ENCODE measurements around the gene CNTN4.

- TF ChIP-seq CTCF (IDR thresholded peaks at IDR 0.05; ENCODE audit: low read depth, low read length, missing input control) = no peak
- no peak for TF ChIP-seq SP1 (IDR thresholded peaks at IDR 0.05)
- no peak for TF ChIP-seq TAF1 (conservative IDR thresholded peaks at IDR 0.05)
- no peak for TF ChIP-seq MAX (IDR thresholded peaks at IDR 0.05)
- TF ChIP-seq YY1 (IDR thresholded peaks at IDR 0.05) = no peak
Measured at GRCh38 chr3:2392981-2393380, 294.3 kb downstream of the CNTN4 start.

Data from liver (tissue), 3 donors.